ENCODE measurements around the gene ELL3. TPM values are rescaled to one million over a fixed set of nuclear protein-coding genes. Genes with fewer than 3 reads are reported as not detected.
A peak's percentile ranks its signal among the peaks of the same experiment; 100 is the strongest.
"Not testable (repeated sequence)": the region's sequence is repeated elsewhere in the genome, so short reads cannot be mapped to it uniquely, and the experiment has no call there.

ELL3 gene
- total and polyA plus RNA-seq, 4 experiments from 2014 or later = 1.1 to 2.6 (median 1.5) TPM

GRCh38 chr15:43808960-43809678 lies 32.4 kb upstream of the ELL3 start:
- Histone ChIP-seq H3K4me1 (ENCODE audit: insufficient read depth, low read length) (no peaks in the 10 kb centered on the region), H3K27ac (ENCODE audit: low read depth, low read length) (no peak overlapping the region), H3K36me3 (ENCODE audit: insufficient read depth, low read length) (peaks cover 74% of the 10 kb centered on the region), H3K9me3 (ENCODE audit: control insufficient read depth in 1 of 2, low read length in 2 of 2) (no peaks in the 10 kb centered on the region), H3K27me3 (ENCODE audit: insufficient read depth, low read length) (no peaks in the 10 kb centered on the region), H3K4me3 (ENCODE audit: low read length in 2 of 2) (no peak overlapping the region)
- Mint-ChIP-seq H3K4me1 (no peaks in the 10 kb centered on the region), H3K27me3 (no peaks in the 10 kb centered on the region), H3K27ac (peak overlapping the region in 3 of 7 donors; percentile 13 to 46 (median 25)), H3K4me3 (no peak overlapping the region), H3K9me3 (no peaks in the 10 kb centered on the region), H3K36me3 (peaks cover 46 to 72% of the 10 kb centered on the region in 2 donors)
- intact Hi-C loops (cut with micrococcal nuclease) = no loop called here
- CTCF ChIA-PET (ENCODE audit: partially characterized antibody) = interaction anchor here (0.6 to 2.9 kb wide), 3 partner anchors 13 to 28 kb away, joined by 3 to 10 read pairs (median 4); no protein-coding TSS in a partner anchor
- DNase-seq = no peak
- POLR2A ChIA-PET (ENCODE audit: partially characterized antibody) = interaction anchor here (0.7 to 2.3 kb wide), 4 partner anchors 9 to 1389 kb away, joined by 3 to 10 read pairs (median 6); partner anchors contain the start of genes HYPK, SERF2, SERINC4 and WDR76

- Histone ChIP-seq H3K9me3 (ENCODE audit: control insufficient read depth in 1 of 2, low read length in 2 of 2) (no peaks in the 10 kb centered on the region), H3K4me1 (ENCODE audit: insufficient read depth, low read length) (no peaks in the 10 kb centered on the region), H3K4me3 (ENCODE audit: low read length in 2 of 2) (no peak overlapping the region), H3K27ac (ENCODE audit: low read depth, low read length) (no peak overlapping the region), H3K27me3 (ENCODE audit: insufficient read depth, low read length) (no peaks in the 10 kb centered on the region), H3K36me3 (ENCODE audit: insufficient read depth, low read length) (peaks cover 69% of the 10 kb centered on the region)
- intact Hi-C loops (cut with micrococcal nuclease) = no loop called here
- Mint-ChIP-seq H3K4me1 (no peaks in the 10 kb centered on the region), H3K9me3 (no peaks in the 10 kb centered on the region), H3K36me3 (peaks cover 46 to 71% of the 10 kb centered on the region in 2 donors), H3K4me3 (no peak overlapping the region), H3K27me3 (no peaks in the 10 kb centered on the region), H3K27ac (no peak overlapping the region)
- POLR2A ChIA-PET (ENCODE audit: partially characterized antibody) = interaction anchor here (1.1 to 2.3 kb wide), 3 partner anchors 8 to 1390 kb away, joined by 3 to 10 read pairs (median 9); partner anchors contain the start of genes HYPK, SERF2 and SERINC4
- CTCF ChIA-PET (ENCODE audit: partially characterized antibody) = interaction anchor here (0.6 to 1.6 kb wide), 2 partner anchors 15 to 27 kb away, joined by 3 to 4 read pairs; no protein-coding TSS in a partner anchor
- no peak for DNase-seq
These were observed 31.7 kb upstream of the ELL3 start for GRCh38 chr15:43808435-43808950.

GRCh38 chr15:43802676-43803075 lies 25.9 kb upstream of the ELL3 start:
- H3K9me3 Mint-ChIP-seq; H3K27ac ChIP-seq (ENCODE audit: low read depth, low read length); DNase-seq; H3K4me3 ChIP-seq (ENCODE audit: low read length in 2 of 2); intact Hi-C loops (cut with micrococcal nuclease); H3K9me3 ChIP-seq (ENCODE audit: control insufficient read depth in 1 of 2, low read length in 2 of 2); H3K4me3 Mint-ChIP-seq; H3K27me3 Mint-ChIP-seq; H3K27me3 ChIP-seq (ENCODE audit: insufficient read depth, low read length): not testable (repeated sequence)
- H3K27ac Mint-ChIP-seq = peak overlapping the region in 2 of 7 donors; percentile 1 to 92
- ChIA-PET CTCF (ENCODE audit: partially characterized antibody) (interaction anchor here (0.8 kb wide), 1 partner anchor 25 kb away, joined by 3 read pairs; no protein-coding TSS in a partner anchor), POLR2A (ENCODE audit: partially characterized antibody) (interaction anchor here (4.4 to 6.7 kb wide), 2 partner anchors 11 to 21 kb away, joined by 62 to 92 read pairs; partner anchors contain the start of genes MFAP1, SERF2 and WDR76)
- peaks cover 16 to 39% (median 30%) of the 10 kb centered on the region in 4 donors for H3K4me1 Mint-ChIP-seq
- H3K36me3 Mint-ChIP-seq = peaks cover 52 to 71% of the 10 kb centered on the region in 2 donors
- H3K36me3 ChIP-seq (ENCODE audit: insufficient read depth, low read length) = peaks cover 34% of the 10 kb centered on the region
- peaks cover 29% of the 10 kb centered on the region for H3K4me1 ChIP-seq (ENCODE audit: insufficient read depth, low read length)

- DNase-seq = peak; percentile 90 to 94 (median 91)
- Mint-ChIP-seq H3K4me3 (peak within 1 kb of the TSS; percentile 98 to 100 (median 100)), H3K27ac (peak within 1 kb of the TSS; percentile 92 to 100 (median 99)), H3K4me1 (peaks cover 16 to 55% (median 39%) of the 10 kb centered on the region in 4 donors), H3K36me3 (peaks cover 49 to 69% of the 10 kb centered on the region in 2 donors), H3K27me3 (no peaks in the 10 kb centered on the region), H3K9me3 (no peaks in the 10 kb centered on the region)
- POLR2A ChIA-PET (ENCODE audit: partially characterized antibody) = interaction anchor here (0.6 to 6.7 kb wide), 22 partner anchors 9 to 1593 kb away, joined by 3 to 92 read pairs (median 4); partner anchors contain the start of genes ELL3, GOLM2, MFAP1 and PDIA3
- CTCF ChIA-PET (ENCODE audit: partially characterized antibody) = interaction anchor here (1.1 to 1.3 kb wide), 3 partner anchors 10 to 30 kb away, joined by 4 to 6 read pairs (median 4); partner anchors contain the start of gene ELL3
- Histone ChIP-seq H3K27me3 (ENCODE audit: insufficient read depth, low read length) (no peaks in the 10 kb centered on the region), H3K4me3 (ENCODE audit: low read length in 2 of 2) (peak within 1 kb of the TSS; percentile 96 to 97), H3K36me3 (ENCODE audit: insufficient read depth, low read length) (peaks cover 34% of the 10 kb centered on the region), H3K27ac (ENCODE audit: low read depth, low read length) (peak within 1 kb of the TSS; percentile 76), H3K4me1 (ENCODE audit: insufficient read depth, low read length) (peaks cover 32% of the 10 kb centered on the region), H3K9me3 (ENCODE audit: control insufficient read depth in 1 of 2, low read length in 2 of 2) (no peaks in the 10 kb centered on the region)
- intact Hi-C loops (cut with micrococcal nuclease) = loop anchor here (1.0 kb wide), 3 partner anchors 8 to 24 kb away; partner anchors contain the start of genes MFAP1 and SERF2
These were observed 23.7 kb upstream of the ELL3 start, which contains the start of gene HYPK for GRCh38 chr15:43800286-43801141. Gene HYPK, plus strand, starts transcription at chr15:43800599. Its CDS starts 24 bp downstream, at chr15:43800623.

GRCh38 chr15:43799945-43800285 lies 23.1 kb upstream of the ELL3 start, which contains the start of gene SERINC4:
Gene SERINC4, minus strand, starts transcription at chr15:43800220. Its CDS starts 234 bp downstream, at chr15:43799986.
- H3K36me3 ChIP-seq (ENCODE audit: insufficient read depth, low read length) = peaks cover 37% of the 10 kb centered on the region
- no peak for DNase-seq

GRCh38 chr15:43799209-43799944 lies 22.6 kb upstream of the ELL3 start:
- DNase-seq = no peak
- Histone ChIP-seq H3K4me1 (ENCODE audit: insufficient read depth, low read length) (peaks cover 43% of the 10 kb centered on the region), H3K27me3 (ENCODE audit: insufficient read depth, low read length) (no peaks in the 10 kb centered on the region), H3K4me3 (ENCODE audit: low read length in 2 of 2) (no peak overlapping the region), H3K36me3 (ENCODE audit: insufficient read depth, low read length) (peaks cover 37% of the 10 kb centered on the region), H3K9me3 (ENCODE audit: control insufficient read depth in 1 of 2, low read length in 2 of 2) (no peaks in the 10 kb centered on the region), H3K27ac (ENCODE audit: low read depth, low read length) (peak overlapping the region; percentile 76)
- intact Hi-C loops (cut with micrococcal nuclease) = no loop called here
- H3K4me3 Mint-ChIP-seq = peak overlapping the region in 5 of 8 donors; percentile 25 to 41 (median 36)
- peaks cover 48 to 70% of the 10 kb centered on the region in 2 donors for H3K36me3 Mint-ChIP-seq
- no peaks in the 10 kb centered on the region for H3K9me3 Mint-ChIP-seq
- POLR2A ChIA-PET (ENCODE audit: partially characterized antibody) = interaction anchor here (0.6 to 6.7 kb wide), 10 partner anchors 8 to 1592 kb away, joined by 3 to 92 read pairs (median 8); partner anchors contain the start of genes ELL3, MFAP1, PDIA3 and SERF2
- peak overlapping the region; percentile 81 to 100 (median 99) for H3K27ac Mint-ChIP-seq
- H3K27me3 Mint-ChIP-seq = no peaks in the 10 kb centered on the region
- CTCF ChIA-PET (ENCODE audit: partially characterized antibody) = no interaction called here
- peaks cover 21 to 66% (median 50%) of the 10 kb centered on the region in 4 donors for H3K4me1 Mint-ChIP-seq

More at GRCh38 chr15:43799945-43800285, 23.1 kb upstream of the ELL3 start, which contains the start of gene SERINC4:
- Mint-ChIP-seq H3K4me3 (peak within 1 kb of the TSS; percentile 98 to 100 (median 100)), H3K4me1 (peaks cover 18 to 60% (median 45%) of the 10 kb centered on the region in 4 donors), H3K27me3 (no peaks in the 10 kb centered on the region), H3K27ac (peak within 1 kb of the TSS; percentile 92 to 100 (median 99)), H3K36me3 (peaks cover 48 to 70% of the 10 kb centered on the region in 2 donors), H3K9me3 (no peaks in the 10 kb centered on the region)
- H3K4me3 ChIP-seq (ENCODE audit: low read length in 2 of 2) = peak within 1 kb of the TSS; percentile 96 to 97
- peak within 1 kb of the TSS; percentile 76 for H3K27ac ChIP-seq (ENCODE audit: low read depth, low read length)
- H3K4me1 ChIP-seq (ENCODE audit: insufficient read depth, low read length) = peaks cover 38% of the 10 kb centered on the region
- H3K9me3 ChIP-seq (ENCODE audit: control insufficient read depth in 1 of 2, low read length in 2 of 2) = no peaks in the 10 kb centered on the region
- CTCF ChIA-PET (ENCODE audit: partially characterized antibody) = interaction anchor here (1.3 kb wide), 2 partner anchors 23 to 29 kb away, joined by 4 to 6 read pairs; partner anchors contain the start of gene ELL3
- intact Hi-C loops (cut with micrococcal nuclease) = loop anchor here (1.0 kb wide), 3 partner anchors 8 to 24 kb away; partner anchors contain the start of genes MFAP1 and SERF2
- H3K27me3 ChIP-seq (ENCODE audit: insufficient read depth, low read length) = no peaks in the 10 kb centered on the region
- POLR2A ChIA-PET (ENCODE audit: partially characterized antibody) = interaction anchor here (0.6 to 6.7 kb wide), 18 partner anchors 8 to 1592 kb away, joined by 3 to 92 read pairs (median 5); partner anchors contain the start of genes ELL3, MFAP1, PDIA3 and SERF2

Data from CD4-positive, alpha-beta memory T cell (primary cell).